ENCODE data around the gene TFDP1. TPM values are rescaled to one million over a fixed set of nuclear protein-coding genes. Genes with fewer than 3 reads are reported as not detected.

Gene TFDP1
- total RNA-seq, 1 experiment from 2014 or later: 140 TPM

- Mint-ChIP-seq H3K9me3 (ENCODE audit: unreplicated experiment) (no peaks in the 10 kb centered on the region), H3K27me3 (ENCODE audit: insufficient read depth, unreplicated experiment) (no peaks in the 10 kb centered on the region), H3K4me1 (ENCODE audit: low read depth, unreplicated experiment) (no peaks in the 10 kb centered on the region), H3K27ac (ENCODE audit: unreplicated experiment) (no peak overlapping the region), H3K4me3 (ENCODE audit: unreplicated experiment) (no peak overlapping the region), H3K36me3 (ENCODE audit: insufficient read depth, unreplicated experiment) (peaks cover 46% of the 10 kb centered on the region)
- DNase-seq: no peak
- ChIA-PET POLR2A (no interaction called here), CTCF (interaction anchor here (0.6 kb wide), 1 partner anchor 124 kb away, joined by 3 read pairs; no protein-coding TSS in a partner anchor)
- no TSS peak for BruUV-seq (replicated peaks)
- Histone ChIP-seq H3K36me3 (ENCODE audit: control insufficient read depth, insufficient read depth, low read length) (no peaks in the 10 kb centered on the region; the same call in none of the 2 replicates), H3K4me1 (no peaks in the 10 kb centered on the region), H3K9me3 (no peaks in the 10 kb centered on the region), H3K4me3 (ENCODE audit: low read depth, low read length) (no peak overlapping the region), H3K27me3 (replicated peaks; ENCODE audit: control insufficient read depth, insufficient read depth, low read length) (no peaks in the 10 kb centered on the region)
- intact Hi-C loops (cut with micrococcal nuclease; ENCODE audit: unreplicated experiment): no loop called here
- no peak for TF ChIP-seq CTCF (IDR thresholded peaks at IDR 0.05; ENCODE audit: insufficient read depth in 1 of 2, low read depth in 1 of 2, low read length in 1 of 2, severe bottlenecking in 1 of 2, unreplicated experiment in 1 of 2)
These were observed 32.6 kb downstream of the TFDP1 start for GRCh38 chr13:113616991-113617749.

- CTCF ChIA-PET: no interaction called here
- H3K4me3 ChIP-seq (ENCODE audit: low read depth, low read length): no peak overlapping the region
- intact Hi-C loops (cut with micrococcal nuclease; ENCODE audit: unreplicated experiment): no loop called here
- no peaks in the 10 kb centered on the region; the same call in none of the 2 replicates for H3K36me3 ChIP-seq (ENCODE audit: control insufficient read depth, insufficient read depth, low read length)
- H3K36me3 Mint-ChIP-seq (ENCODE audit: insufficient read depth, unreplicated experiment): peaks cover 46% of the 10 kb centered on the region
- POLR2A ChIA-PET: no interaction called here
- no peak for TF ChIP-seq CTCF (IDR thresholded peaks at IDR 0.05; ENCODE audit: insufficient read depth in 1 of 2, low read depth in 1 of 2, low read length in 1 of 2, severe bottlenecking in 1 of 2, unreplicated experiment in 1 of 2)
- H3K27me3 ChIP-seq (replicated peaks; ENCODE audit: control insufficient read depth, insufficient read depth, low read length): no peaks in the 10 kb centered on the region
- BruUV-seq (replicated peaks): no TSS peak
- H3K4me1 Mint-ChIP-seq (ENCODE audit: low read depth, unreplicated experiment): no peaks in the 10 kb centered on the region
- no peak overlapping the region for H3K4me3 Mint-ChIP-seq (ENCODE audit: unreplicated experiment)
- no peaks in the 10 kb centered on the region for H3K9me3 ChIP-seq
- no peaks in the 10 kb centered on the region for H3K4me1 ChIP-seq
- no peaks in the 10 kb centered on the region for H3K27me3 Mint-ChIP-seq (ENCODE audit: insufficient read depth, unreplicated experiment)
- DNase-seq: no peak
- no peaks in the 10 kb centered on the region for H3K9me3 Mint-ChIP-seq (ENCODE audit: unreplicated experiment)
- no peak overlapping the region for H3K27ac Mint-ChIP-seq (ENCODE audit: unreplicated experiment)
These were observed 33.4 kb downstream of the TFDP1 start for GRCh38 chr13:113617961-113618360.

GRCh38 chr13:113618455-113618854 is 33.9 kb downstream of the TFDP1 start:
- H3K4me3 ChIP-seq (ENCODE audit: low read depth, low read length): no peak overlapping the region
- H3K4me1 ChIP-seq: no peaks in the 10 kb centered on the region
- no peaks in the 10 kb centered on the region for H3K27me3 ChIP-seq (replicated peaks; ENCODE audit: control insufficient read depth, insufficient read depth, low read length)
- BruUV-seq (replicated peaks): no TSS peak
- H3K9me3 Mint-ChIP-seq (ENCODE audit: unreplicated experiment): no peaks in the 10 kb centered on the region
- H3K36me3 Mint-ChIP-seq (ENCODE audit: insufficient read depth, unreplicated experiment): peaks cover 51% of the 10 kb centered on the region
- ChIA-PET CTCF (no interaction called here), POLR2A (no interaction called here)
- no peak for TF ChIP-seq CTCF (IDR thresholded peaks at IDR 0.05; ENCODE audit: insufficient read depth in 1 of 2, low read depth in 1 of 2, low read length in 1 of 2, severe bottlenecking in 1 of 2, unreplicated experiment in 1 of 2)
- no peak overlapping the region for H3K4me3 Mint-ChIP-seq (ENCODE audit: unreplicated experiment)
- no peaks in the 10 kb centered on the region for H3K4me1 Mint-ChIP-seq (ENCODE audit: low read depth, unreplicated experiment)
- no peaks in the 10 kb centered on the region; the same call in none of the 2 replicates for H3K36me3 ChIP-seq (ENCODE audit: control insufficient read depth, insufficient read depth, low read length)
- no peak overlapping the region for H3K27ac Mint-ChIP-seq (ENCODE audit: unreplicated experiment)
- DNase-seq: no peak
- H3K9me3 ChIP-seq: no peaks in the 10 kb centered on the region
- intact Hi-C loops (cut with micrococcal nuclease; ENCODE audit: unreplicated experiment): no loop called here
- no peaks in the 10 kb centered on the region for H3K27me3 Mint-ChIP-seq (ENCODE audit: insufficient read depth, unreplicated experiment)

Data from Caco-2 (cell line).